Adrenal gland (tissue), 12 donors: Measurements from ENCODE around the gene RPL38. TPM values are rescaled to one million over a fixed set of nuclear protein-coding genes. Genes with fewer than 3 reads are reported as not detected.

ENCODE experiments used
- DNase-seq, 7 donors: peaks; one replicate each; pipeline ENCODE4 v3.0.0-alpha.2; 2019 to 2020
- H3K27ac ChIP-seq, 5 donors: fragments of 200-600 bp; sonication (generic) in 4 of 5; 1 replicate in 3 of 5; 2 replicates in 2 of 5; pipeline versions ENCODE4 v1.5.1 to v1.8.0; 2016 to 2020; ENCODE audit warnings: mild to moderate bottlenecking in 1 of 5
- H3K27me3 ChIP-seq: fragments of 200-600 bp; 2 replicates; pipeline ENCODE4 v1.8.0; 2021
- H3K36me3 ChIP-seq, 2 donors: fragments of 200-600 bp; replicated peaks in 1 of 2; 1 replicate in 1 of 2; 2 replicates in 1 of 2; pipeline versions ENCODE4 v1.5.1 to v1.8.0; 2018 to 2022
- H3K4me1 ChIP-seq, 2 donors: fragments of 200-600 bp; replicated peaks in 1 of 2; 1 replicate in 1 of 2; 2 replicates in 1 of 2; pipeline versions ENCODE4 v1.5.1 to v1.8.0; 2018 to 2021
- H3K4me3 ChIP-seq, 4 donors: fragments of 200-600 bp; sonication (generic) in 3 of 4; one replicate each; pipeline ENCODE4 v1.5.1; 2016 to 2018
- H3K9me3 ChIP-seq, 3 donors: fragments of 200-600 bp; sonication (generic) in 1 of 3; replicated peaks in 1 of 3; 1 replicate in 2 of 3; 2 replicates in 1 of 3; pipeline versions ENCODE4 v1.5.1 to v1.8.0; 2016 to 2021
- CTCF ChIP-seq, 6 experiments: fragments of 450-650 bp in 4 of 6; fragments of 200-600 bp in 2 of 6; sonication (generic) in 1 of 6; IDR thresholded peaks; 1 replicate in 5 of 6; 2 replicates in 1 of 6; pipeline versions ENCODE4 v1.5.1 to v1.8.0; 2016 to 2021; ENCODE audit warnings: antibody characterized with exemption in 6 of 6, mild to moderate bottlenecking in 2 of 6, moderate library complexity in 1 of 6
- POLR2A ChIP-seq, 2 donors: fragments of 450-650 bp; IDR thresholded peaks; one replicate each; pipeline ENCODE4 v1.6.1; 2017; ENCODE audit warnings: antibody characterized with exemption in 2 of 2, mild to moderate bottlenecking in 2 of 2, moderate library complexity in 1 of 2
- WGBS, 4 donors: extraction: QIAGEN DNeasy Blood & Tissue Kit in 2 of 4; methylation state at CpG; one replicate each; pipeline versions ENCODE4 v1.1.5 to v1.1.7; 2013 to 2017; 5-methylcytosine and 5-hydroxymethylcytosine counted together
- intact Hi-C, 2 donors: fragments of 100-400 bp; cut with DNase I; formaldehyde crosslinking; loops; one replicate each; pipeline versions ENCODE4 v1.14.1 to v1.15.0; 2022 to 2023
- polyA plus RNA-seq, 3 donors: library from polyadenylated mRNA; stranded (reverse); fragments of 200-250 nt in 2 of 3; fragments of 350-450 nt in 1 of 3; fragmentation: Illumina TruSeq in 1 of 3; extraction: RNeasy Lipid Tissue Mini Kit (QIAGEN cat#74804) in 1 of 3; gene quantifications; one replicate each; pipeline ENCODE4 v1.2.3, GENCODE V29; 2013 to 2014
- total RNA-seq, 9 donors: library from RNA; depleted of rRNA in 4 of 9; stranded (reverse); fragments of >200 nt in 4 of 9; fragments of 120-200 nt in 1 of 9; fragmentation: NEBNext Ultra II Directional in 1 of 9; extraction: Animal tissue kit (Norgen Biotek cat#: 25700) in 1 of 9; gene quantifications; one replicate each; pipeline versions ENCODE4 v1.1.0 to v1.2.4, GENCODE V29; 2013 to 2023
- donor health status: healthy with polysubstance abuse.
- donor health status: Bipolar disorder and iron deficiency.
- donor health status: DM: yes; HTN: yes; CAD: no.
- donor health status: DM: no; HTN: no; CAD: no.
- donor health status: DM: no; HTN: no; CAD: no.
- donor health status: DM: yes; HTN: yes; CAD: no.

The RPL38 gene
- total and polyA plus RNA-seq, 12 donors, result 136 to 1,921 (median 789) TPM

GRCh38 chr17:74159226-74159840 lies 44.1 kb upstream of the RPL38 start:
- DNase-seq, result peak in 1 of 7 donors; percentile 28
- Histone ChIP-seq H3K4me1 (no peaks in the 10 kb centered on the region), H3K9me3 (no peaks in the 10 kb centered on the region), H3K27me3 (no peaks in the 10 kb centered on the region), H3K36me3 (no peaks in the 10 kb centered on the region), H3K27ac (no peak overlapping the region), H3K4me3 (no peak overlapping the region)
- 89 to 97% (median 90%) methylated on average over 5 of the region's 5 CpGs for WGBS, 4 donors
- TF ChIP-seq CTCF (IDR thresholded peaks at IDR 0.05) (no peak), POLR2A (IDR thresholded peaks at IDR 0.05) (no peak)
- intact Hi-C loops, result no loop called here

DNA sequence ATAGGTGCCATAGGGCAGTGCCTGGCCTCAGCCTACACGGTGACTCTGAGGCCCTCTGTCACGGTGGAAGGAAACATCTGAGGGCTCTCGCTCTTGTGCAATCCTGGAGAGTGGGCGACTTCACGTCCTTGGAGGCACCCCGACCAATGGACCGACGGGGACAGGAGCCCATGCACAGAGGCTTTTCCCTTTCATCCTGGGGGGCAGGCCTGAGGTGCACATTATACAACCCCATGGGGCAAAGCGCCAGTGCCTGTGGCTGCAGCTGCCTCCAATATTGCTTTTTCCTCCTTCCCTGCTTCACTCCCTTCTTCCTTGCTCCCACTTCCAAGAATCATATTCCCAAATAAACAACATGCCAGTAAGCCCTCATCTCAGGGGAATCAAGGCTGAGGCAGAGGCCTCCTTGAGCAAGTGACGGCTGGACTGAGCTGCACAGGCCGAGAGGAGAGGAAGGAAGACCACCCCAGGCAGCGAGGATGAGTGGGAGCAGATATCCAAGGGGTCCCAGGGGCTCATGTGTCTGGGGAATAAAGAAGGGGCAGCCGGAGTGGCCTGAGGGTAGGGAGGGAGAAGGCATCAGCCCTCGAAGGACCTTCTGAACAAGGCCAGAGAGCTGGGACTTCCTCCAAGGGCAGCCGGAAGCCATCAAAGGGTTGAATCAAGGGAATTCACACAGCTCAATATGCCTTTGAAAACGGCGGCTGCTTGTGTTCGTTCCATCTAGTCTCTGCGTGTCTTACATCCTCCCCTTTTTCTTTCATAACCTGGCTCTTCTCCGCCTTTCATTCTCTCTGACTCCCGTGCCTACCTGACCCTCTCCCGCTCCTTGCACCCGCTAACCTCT lies 42.6 kb upstream of the RPL38 start:
- no peak for TF ChIP-seq CTCF (IDR thresholded peaks at IDR 0.05)
- TF ChIP-seq POLR2A (IDR thresholded peaks at IDR 0.05), result no peak
- intact Hi-C loops, result no loop called here
- H3K9me3 ChIP-seq, result no peaks in the 10 kb centered on the region
- H3K4me3 ChIP-seq, result no peak overlapping the region
- DNase-seq, result peak in 1 of 7 donors; percentile 34
- H3K36me3 ChIP-seq, result no peaks in the 10 kb centered on the region
- 56 to 68% (median 59%) methylated on average over 18 to 23 of the region's 23 CpGs for WGBS, 4 donors
- H3K4me1 ChIP-seq, result no peaks in the 10 kb centered on the region
- H3K27me3 ChIP-seq, result no peaks in the 10 kb centered on the region
- H3K27ac ChIP-seq, result no peak overlapping the region

- no peak for TF ChIP-seq CTCF (IDR thresholded peaks at IDR 0.05)
- WGBS, 4 donors, result 59 to 67% (median 61%) methylated on average over 11 of the region's 11 CpGs
- intact Hi-C loops, result no loop called here
- H3K36me3 ChIP-seq, result no peaks in the 10 kb centered on the region
- DNase-seq, result peak in 1 of 7 donors; percentile 13
- H3K27ac ChIP-seq, result no peak overlapping the region
- H3K9me3 ChIP-seq, result no peaks in the 10 kb centered on the region
- H3K4me1 ChIP-seq, result no peaks in the 10 kb centered on the region
- H3K27me3 ChIP-seq, result no peaks in the 10 kb centered on the region
- no peak overlapping the region for H3K4me3 ChIP-seq
Measured at GRCh38 chr17:74161503-74161875, 42.0 kb upstream of the RPL38 start.

GRCh38 chr17:74163271-74163821 lies 40.1 kb upstream of the RPL38 start:
- TF ChIP-seq CTCF (IDR thresholded peaks at IDR 0.05) (no peak), POLR2A (IDR thresholded peaks at IDR 0.05) (no peak)
- intact Hi-C loops, result no loop called here
- H3K27ac ChIP-seq, result no peak overlapping the region
- H3K36me3 ChIP-seq, result no peaks in the 10 kb centered on the region
- no peaks in the 10 kb centered on the region for H3K27me3 ChIP-seq
- 64 to 68% (median 65%) methylated on average over 11 of the region's 11 CpGs for WGBS, 4 donors
- no peak overlapping the region for H3K4me3 ChIP-seq
- H3K4me1 ChIP-seq, result no peaks in the 10 kb centered on the region
- H3K9me3 ChIP-seq, result peaks cover 0 to 4% (median 0%) of the 10 kb centered on the region in 3 donors
- peak in 1 of 7 donors; percentile 25 for DNase-seq
